Measurements from ENCODE around the gene DAAM2. TPM values are rescaled to one million over a fixed set of nuclear protein-coding genes. Genes with fewer than 3 reads are reported as not detected.

DAAM2 gene
- polyA plus RNA-seq, 1 donor (not counting 4 experiments of a cell fraction or from before 2014, with no cell fraction given) = not detected

DNA sequence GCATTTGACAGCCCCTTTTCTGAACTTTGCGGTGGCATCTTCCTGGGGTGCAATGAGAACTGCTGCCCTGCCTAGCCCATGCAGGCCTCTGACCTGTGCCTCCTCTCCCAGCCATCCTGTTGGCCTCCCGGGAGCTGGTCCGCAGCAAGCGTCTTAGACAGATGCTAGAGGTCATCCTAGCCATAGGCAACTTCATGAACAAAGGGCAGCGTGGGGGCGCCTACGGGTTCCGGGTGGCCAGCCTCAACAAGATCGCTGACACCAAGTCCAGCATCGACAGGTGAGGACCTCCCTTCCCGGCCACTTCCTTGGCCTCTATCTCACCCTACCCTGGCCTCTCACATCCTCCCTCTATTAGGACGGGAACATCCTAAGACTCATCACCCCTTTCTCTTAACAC, 104.5 kb downstream of the DAAM2 start:
- Histone ChIP-seq H3K79me2 (ENCODE audit: control insufficient read depth, insufficient read depth, low read length) (no peaks in the 10 kb centered on the region), H3K4me3 (ENCODE audit: control insufficient read depth in 2 of 3, extremely low read depth in 1 of 3, insufficient read depth in 2 of 3, low read depth in 1 of 3, low read length in 3 of 3) (no peak overlapping the region), H2AFZ (ENCODE audit: control insufficient read depth, low read length) (no peak overlapping the region), H3K4me2 (ENCODE audit: control insufficient read depth, extremely low read depth, insufficient read depth, low read depth, low read length) (no peak overlapping the region), H3K36me3 (ENCODE audit: control insufficient read depth in 2 of 2, extremely low read depth in 1 of 2, insufficient read depth in 2 of 2, low read length in 2 of 2) (no peaks in the 10 kb centered on the region), H4K20me1 (ENCODE audit: control insufficient read depth, extremely low read depth, insufficient read depth, low read length) (no peaks in the 10 kb centered on the region), H3K4me1 (ENCODE audit: control insufficient read depth, extremely low read depth, insufficient read depth, low read length) (no peaks in the 10 kb centered on the region), H3K9me1 (ENCODE audit: control insufficient read depth, extremely low read depth, insufficient read depth, low read length) (no peaks in the 10 kb centered on the region), H3K9me3 (ENCODE audit: control insufficient read depth, low read depth, low read length) (no peaks in the 10 kb centered on the region), H3K27me3 (ENCODE audit: control insufficient read depth, extremely low read depth, insufficient read depth, low read length) (no peaks in the 10 kb centered on the region), H3K27ac (ENCODE audit: control insufficient read depth, insufficient read depth, low read length) (no peak overlapping the region), H3K9ac (ENCODE audit: control insufficient read depth, extremely low read depth, insufficient read depth, low read length) (no peak overlapping the region)
- TF ChIP-seq, protein P1, sequence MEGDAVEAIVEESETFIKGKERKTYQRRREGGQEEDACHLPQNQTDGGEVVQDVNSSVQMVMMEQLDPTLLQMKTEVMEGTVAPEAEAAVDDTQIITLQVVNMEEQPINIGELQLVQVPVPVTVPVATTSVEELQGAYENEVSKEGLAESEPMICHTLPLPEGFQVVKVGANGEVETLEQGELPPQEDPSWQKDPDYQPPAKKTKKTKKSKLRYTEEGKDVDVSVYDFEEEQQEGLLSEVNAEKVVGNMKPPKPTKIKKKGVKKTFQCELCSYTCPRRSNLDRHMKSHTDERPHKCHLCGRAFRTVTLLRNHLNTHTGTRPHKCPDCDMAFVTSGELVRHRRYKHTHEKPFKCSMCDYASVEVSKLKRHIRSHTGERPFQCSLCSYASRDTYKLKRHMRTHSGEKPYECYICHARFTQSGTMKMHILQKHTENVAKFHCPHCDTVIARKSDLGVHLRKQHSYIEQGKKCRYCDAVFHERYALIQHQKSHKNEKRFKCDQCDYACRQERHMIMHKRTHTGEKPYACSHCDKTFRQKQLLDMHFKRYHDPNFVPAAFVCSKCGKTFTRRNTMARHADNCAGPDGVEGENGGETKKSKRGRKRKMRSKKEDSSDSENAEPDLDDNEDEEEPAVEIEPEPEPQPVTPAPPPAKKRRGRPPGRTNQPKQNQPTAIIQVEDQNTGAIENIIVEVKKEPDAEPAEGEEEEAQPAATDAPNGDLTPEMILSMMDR (optimal IDR thresholded peaks at IDR 0.05 in 1 of 3, IDR thresholded peaks at IDR 0.05 in 1 of 3, conservative IDR thresholded peaks at IDR 0.05 in 1 of 3; ENCODE audit: extremely low read depth in 1 of 3, insufficient read depth in 2 of 3, low read length in 3 of 3) = no peak
- TF ChIP-seq EZH2 (IDR thresholded peaks at IDR 0.05; ENCODE audit: low read length) = no peak
- FAIRE-seq (no peak), DNase-seq (ENCODE audit: low read depth, low spot score) (no peak)
- dilution Hi-C loops (cut with MboI; ENCODE audit: extremely low pct_ligation_motif_present, low sequenced_read_pairs) = no loop called here

DNA sequence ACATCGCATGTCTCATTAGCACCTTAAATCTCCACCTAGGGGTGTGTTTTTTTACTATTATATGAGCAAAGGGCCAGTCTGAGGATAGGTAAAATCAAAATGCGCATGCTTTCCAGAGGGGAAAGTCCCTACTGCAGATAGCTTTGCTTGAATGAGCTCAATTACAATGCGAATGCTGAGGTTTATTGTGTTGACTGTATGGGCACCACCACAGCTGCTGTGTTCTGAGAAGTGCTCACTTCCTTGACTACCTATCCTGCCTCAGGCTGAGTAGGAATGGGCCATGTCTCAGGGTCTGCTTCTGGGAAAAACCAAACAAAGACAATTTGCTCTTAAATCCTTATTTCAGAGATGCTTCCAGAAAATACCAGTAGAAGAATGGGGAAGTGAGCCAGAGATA, 105.5 kb downstream of the DAAM2 start:
- Histone ChIP-seq H3K9me3 (ENCODE audit: control insufficient read depth, low read depth, low read length) (no peaks in the 10 kb centered on the region), H3K79me2 (ENCODE audit: control insufficient read depth, insufficient read depth, low read length) (no peaks in the 10 kb centered on the region), H3K27ac (ENCODE audit: control insufficient read depth, insufficient read depth, low read length) (no peak overlapping the region), H3K27me3 (ENCODE audit: control insufficient read depth, extremely low read depth, insufficient read depth, low read length) (no peaks in the 10 kb centered on the region), H3K4me1 (ENCODE audit: control insufficient read depth, extremely low read depth, insufficient read depth, low read length) (no peaks in the 10 kb centered on the region), H2AFZ (ENCODE audit: control insufficient read depth, low read length) (no peak overlapping the region), H3K4me2 (ENCODE audit: control insufficient read depth, extremely low read depth, insufficient read depth, low read depth, low read length) (no peak overlapping the region), H3K9me1 (ENCODE audit: control insufficient read depth, extremely low read depth, insufficient read depth, low read length) (no peaks in the 10 kb centered on the region), H3K4me3 (ENCODE audit: control insufficient read depth in 2 of 3, extremely low read depth in 1 of 3, insufficient read depth in 2 of 3, low read depth in 1 of 3, low read length in 3 of 3) (no peak overlapping the region), H3K36me3 (ENCODE audit: control insufficient read depth in 2 of 2, extremely low read depth in 1 of 2, insufficient read depth in 2 of 2, low read length in 2 of 2) (no peaks in the 10 kb centered on the region), H4K20me1 (ENCODE audit: control insufficient read depth, extremely low read depth, insufficient read depth, low read length) (no peaks in the 10 kb centered on the region), H3K9ac (ENCODE audit: control insufficient read depth, extremely low read depth, insufficient read depth, low read length) (no peak overlapping the region)
- FAIRE-seq = no peak
- no peak for TF ChIP-seq EZH2 (IDR thresholded peaks at IDR 0.05; ENCODE audit: low read length)
- no peak for DNase-seq (ENCODE audit: low read depth, low spot score)
- dilution Hi-C loops (cut with MboI; ENCODE audit: extremely low pct_ligation_motif_present, low sequenced_read_pairs) = no loop called here

- Histone ChIP-seq H3K79me2 (ENCODE audit: control insufficient read depth, insufficient read depth, low read length) (no peaks in the 10 kb centered on the region), H3K4me3 (ENCODE audit: control insufficient read depth in 2 of 3, extremely low read depth in 1 of 3, insufficient read depth in 2 of 3, low read depth in 1 of 3, low read length in 3 of 3) (no peak overlapping the region), H3K27ac (ENCODE audit: control insufficient read depth, insufficient read depth, low read length) (no peak overlapping the region), H3K9me1 (ENCODE audit: control insufficient read depth, extremely low read depth, insufficient read depth, low read length) (no peaks in the 10 kb centered on the region), H3K9me3 (ENCODE audit: control insufficient read depth, low read depth, low read length) (no peaks in the 10 kb centered on the region), H3K36me3 (ENCODE audit: control insufficient read depth in 2 of 2, extremely low read depth in 1 of 2, insufficient read depth in 2 of 2, low read length in 2 of 2) (no peaks in the 10 kb centered on the region), H2AFZ (ENCODE audit: control insufficient read depth, low read length) (no peak overlapping the region), H3K4me1 (ENCODE audit: control insufficient read depth, extremely low read depth, insufficient read depth, low read length) (no peaks in the 10 kb centered on the region), H3K27me3 (ENCODE audit: control insufficient read depth, extremely low read depth, insufficient read depth, low read length) (no peaks in the 10 kb centered on the region), H3K4me2 (ENCODE audit: control insufficient read depth, extremely low read depth, insufficient read depth, low read depth, low read length) (no peak overlapping the region), H4K20me1 (ENCODE audit: control insufficient read depth, extremely low read depth, insufficient read depth, low read length) (no peaks in the 10 kb centered on the region), H3K9ac (ENCODE audit: control insufficient read depth, extremely low read depth, insufficient read depth, low read length) (no peak overlapping the region)
- no peak for DNase-seq (ENCODE audit: low read depth, low spot score)
- FAIRE-seq = no peak
- TF ChIP-seq, protein P1 (optimal IDR thresholded peaks at IDR 0.05 in 1 of 3, IDR thresholded peaks at IDR 0.05 in 1 of 3, conservative IDR thresholded peaks at IDR 0.05 in 1 of 3; ENCODE audit: extremely low read depth in 1 of 3, insufficient read depth in 2 of 3, low read length in 3 of 3) = no peak
- no peak for TF ChIP-seq EZH2 (IDR thresholded peaks at IDR 0.05; ENCODE audit: low read length)
- dilution Hi-C loops (cut with MboI; ENCODE audit: extremely low pct_ligation_motif_present, low sequenced_read_pairs) = no loop called here
Measured at GRCh38 chr6:39898625-39899024, 106.4 kb downstream of the DAAM2 start.
